ENCODE data around the gene FGFBP2. TPM values are rescaled to one million over a fixed set of nuclear protein-coding genes. Genes with fewer than 3 reads are reported as not detected.

Gene FGFBP2
- total RNA-seq, 1 experiment from 2014 or later, result 0.25 TPM

- POLR2A ChIA-PET, result no interaction called here
Measured at GRCh38 chr4:15983610-15984009, 20.6 kb upstream of the FGFBP2 start.

GRCh38 chr4:15982842-15983524 is 20.0 kb upstream of the FGFBP2 start:
- H3K36me3 ChIP-seq (ENCODE audit: control insufficient read depth, insufficient read depth, low read length), result peaks cover 3% of the 10 kb centered on the region
- TF ChIP-seq CTCF (IDR thresholded peaks at IDR 0.05; ENCODE audit: insufficient read depth in 1 of 2, low read depth in 1 of 2, low read length in 1 of 2, severe bottlenecking in 1 of 2, unreplicated experiment in 1 of 2), result no peak
- no peak overlapping the region for H3K4me3 ChIP-seq (ENCODE audit: low read depth, low read length)
- BruUV-seq (replicated peaks), result no TSS peak
- Mint-ChIP-seq H3K27ac (ENCODE audit: unreplicated experiment) (no peak overlapping the region), H3K4me1 (ENCODE audit: low read depth, unreplicated experiment) (peaks cover 7% of the 10 kb centered on the region), H3K4me3 (ENCODE audit: unreplicated experiment) (no peak overlapping the region), H3K27me3 (ENCODE audit: insufficient read depth, unreplicated experiment) (no peaks in the 10 kb centered on the region), H3K9me3 (ENCODE audit: unreplicated experiment) (no peaks in the 10 kb centered on the region), H3K36me3 (ENCODE audit: insufficient read depth, unreplicated experiment) (peaks cover 89% of the 10 kb centered on the region)
- CTCF ChIA-PET, result no interaction called here
- no peaks in the 10 kb centered on the region for H3K27me3 ChIP-seq (replicated peaks; ENCODE audit: control insufficient read depth, insufficient read depth, low read length)
- intact Hi-C loops (cut with micrococcal nuclease; ENCODE audit: unreplicated experiment), result no loop called here
- no peaks in the 10 kb centered on the region for H3K4me1 ChIP-seq
- no peaks in the 10 kb centered on the region for H3K9me3 ChIP-seq
- POLR2A ChIA-PET, result no interaction called here
- no peak for DNase-seq

More at GRCh38 chr4:15983610-15984009, 20.6 kb upstream of the FGFBP2 start:
- Histone ChIP-seq H3K36me3 (ENCODE audit: control insufficient read depth, insufficient read depth, low read length) (peaks cover 3% of the 10 kb centered on the region), H3K4me3 (ENCODE audit: low read depth, low read length) (no peak overlapping the region), H3K9me3 (no peaks in the 10 kb centered on the region), H3K4me1 (no peaks in the 10 kb centered on the region), H3K27me3 (replicated peaks; ENCODE audit: control insufficient read depth, insufficient read depth, low read length) (no peaks in the 10 kb centered on the region)
- Mint-ChIP-seq H3K9me3 (ENCODE audit: unreplicated experiment) (no peaks in the 10 kb centered on the region), H3K36me3 (ENCODE audit: insufficient read depth, unreplicated experiment) (peaks cover 89% of the 10 kb centered on the region), H3K4me3 (ENCODE audit: unreplicated experiment) (no peak overlapping the region), H3K4me1 (ENCODE audit: low read depth, unreplicated experiment) (peaks cover 7% of the 10 kb centered on the region), H3K27ac (ENCODE audit: unreplicated experiment) (no peak overlapping the region), H3K27me3 (ENCODE audit: insufficient read depth, unreplicated experiment) (no peaks in the 10 kb centered on the region)
- no peak for DNase-seq
- CTCF ChIA-PET, result no interaction called here
- BruUV-seq (replicated peaks), result no TSS peak
- intact Hi-C loops (cut with micrococcal nuclease; ENCODE audit: unreplicated experiment), result no loop called here
- no peak for TF ChIP-seq CTCF (IDR thresholded peaks at IDR 0.05; ENCODE audit: insufficient read depth in 1 of 2, low read depth in 1 of 2, low read length in 1 of 2, severe bottlenecking in 1 of 2, unreplicated experiment in 1 of 2)

GRCh38 chr4:15976456-15977447 is 13.8 kb upstream of the FGFBP2 start:
- H3K4me3 ChIP-seq (ENCODE audit: low read depth, low read length), result no peak overlapping the region
- CTCF ChIA-PET, result interaction anchor here (1.0 kb wide), 1 partner anchor 288 kb away, joined by 5 read pairs; no protein-coding TSS in a partner anchor
- no peaks in the 10 kb centered on the region for H3K27me3 ChIP-seq (replicated peaks; ENCODE audit: control insufficient read depth, insufficient read depth, low read length)
- H3K4me1 ChIP-seq, result no peaks in the 10 kb centered on the region
- no peaks in the 10 kb centered on the region for H3K27me3 Mint-ChIP-seq (ENCODE audit: insufficient read depth, unreplicated experiment)
- H3K27ac Mint-ChIP-seq (ENCODE audit: unreplicated experiment), result no peak overlapping the region
- peaks cover 76% of the 10 kb centered on the region for H3K36me3 Mint-ChIP-seq (ENCODE audit: insufficient read depth, unreplicated experiment)
- H3K9me3 ChIP-seq, result no peaks in the 10 kb centered on the region
- H3K4me3 Mint-ChIP-seq (ENCODE audit: unreplicated experiment), result no peak overlapping the region
- intact Hi-C loops (cut with micrococcal nuclease; ENCODE audit: unreplicated experiment), result no loop called here
- H3K36me3 ChIP-seq (ENCODE audit: control insufficient read depth, insufficient read depth, low read length), result no peaks in the 10 kb centered on the region; the same call in none of the 2 replicates
- BruUV-seq (replicated peaks), result no TSS peak
- H3K9me3 Mint-ChIP-seq (ENCODE audit: unreplicated experiment), result no peaks in the 10 kb centered on the region
- DNase-seq, result no peak
- no peaks in the 10 kb centered on the region for H3K4me1 Mint-ChIP-seq (ENCODE audit: low read depth, unreplicated experiment)
- no peak for TF ChIP-seq CTCF (IDR thresholded peaks at IDR 0.05; ENCODE audit: insufficient read depth in 1 of 2, low read depth in 1 of 2, low read length in 1 of 2, severe bottlenecking in 1 of 2, unreplicated experiment in 1 of 2)
- POLR2A ChIA-PET, result no interaction called here
